ENCODE data around the gene AHSG. TPM values are rescaled to one million over a fixed set of nuclear protein-coding genes. Genes with fewer than 3 reads are reported as not detected.

The AHSG gene
- total RNA-seq, 2 donors from 2014 or later, result not detected

DNA sequence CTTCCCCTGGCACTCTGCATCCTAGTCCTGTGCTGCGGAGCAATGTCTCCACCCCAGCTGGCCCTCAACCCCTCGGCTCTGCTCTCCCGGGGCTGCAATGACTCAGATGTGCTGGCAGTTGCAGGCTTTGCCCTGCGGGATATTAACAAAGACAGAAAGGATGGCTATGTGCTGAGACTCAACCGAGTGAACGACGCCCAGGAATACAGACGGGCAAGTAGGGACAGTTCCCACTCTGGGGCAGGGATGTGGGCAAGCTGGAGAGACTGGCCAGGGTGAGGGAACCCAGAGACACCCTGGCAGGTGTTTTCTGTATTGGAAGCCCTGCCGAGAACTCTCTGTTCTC lies 27.6 kb downstream of the AHSG start:
- Histone ChIP-seq H3K27me3 (replicated peaks; ENCODE audit: insufficient read depth) (no peaks in the 10 kb centered on the region), H3K36me3 (no peaks in the 10 kb centered on the region), H3K4me3 (no peak overlapping the region), H3K4me1 (replicated peaks) (no peaks in the 10 kb centered on the region), H3K27ac (no peak overlapping the region), H3K9me3 (no peaks in the 10 kb centered on the region)
- WGBS, result 21% methylated on average over 9 of the region's 9 CpGs
- peak; percentile 73 for DNase-seq (ENCODE audit: low spot score)
- intact Hi-C loops (cut with DNase I), result no loop called here
- TF ChIP-seq POLR2AphosphoS5 (IDR thresholded peaks at IDR 0.05) (peak; percentile 45), POLR2A (IDR thresholded peaks at IDR 0.05) (no peak)

DNA sequence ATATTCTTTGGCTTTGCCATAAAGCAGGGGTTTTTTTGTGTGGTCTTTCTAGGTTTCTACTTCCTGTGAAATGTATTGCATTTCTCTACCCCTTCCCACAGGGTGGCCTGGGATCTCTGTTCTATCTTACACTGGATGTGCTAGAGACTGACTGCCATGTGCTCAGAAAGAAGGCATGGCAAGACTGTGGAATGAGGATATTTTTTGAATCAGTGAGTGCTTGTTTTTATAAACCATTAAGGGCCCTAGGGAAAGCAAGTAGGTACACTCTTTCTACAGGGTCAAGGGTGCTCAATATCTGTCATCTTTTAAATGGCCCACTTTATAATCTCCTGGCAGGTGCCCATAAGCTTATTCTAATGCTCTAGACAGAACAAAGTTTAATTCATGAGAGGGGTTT lies 28.1 kb downstream of the AHSG start:
- intact Hi-C loops (cut with DNase I), result no loop called here
- DNase-seq (ENCODE audit: low spot score), result no peak
- Histone ChIP-seq H3K27me3 (replicated peaks; ENCODE audit: insufficient read depth) (no peaks in the 10 kb centered on the region), H3K27ac (peak overlapping the region in 1 of 2 donors; percentile 8), H3K36me3 (no peaks in the 10 kb centered on the region), H3K4me1 (replicated peaks) (no peaks in the 10 kb centered on the region), H3K4me3 (no peak overlapping the region), H3K9me3 (no peaks in the 10 kb centered on the region)
- TF ChIP-seq POLR2A (IDR thresholded peaks at IDR 0.05) (no peak), POLR2AphosphoS5 (IDR thresholded peaks at IDR 0.05) (no peak)
- TF ChIP-seq, protein P1, sequence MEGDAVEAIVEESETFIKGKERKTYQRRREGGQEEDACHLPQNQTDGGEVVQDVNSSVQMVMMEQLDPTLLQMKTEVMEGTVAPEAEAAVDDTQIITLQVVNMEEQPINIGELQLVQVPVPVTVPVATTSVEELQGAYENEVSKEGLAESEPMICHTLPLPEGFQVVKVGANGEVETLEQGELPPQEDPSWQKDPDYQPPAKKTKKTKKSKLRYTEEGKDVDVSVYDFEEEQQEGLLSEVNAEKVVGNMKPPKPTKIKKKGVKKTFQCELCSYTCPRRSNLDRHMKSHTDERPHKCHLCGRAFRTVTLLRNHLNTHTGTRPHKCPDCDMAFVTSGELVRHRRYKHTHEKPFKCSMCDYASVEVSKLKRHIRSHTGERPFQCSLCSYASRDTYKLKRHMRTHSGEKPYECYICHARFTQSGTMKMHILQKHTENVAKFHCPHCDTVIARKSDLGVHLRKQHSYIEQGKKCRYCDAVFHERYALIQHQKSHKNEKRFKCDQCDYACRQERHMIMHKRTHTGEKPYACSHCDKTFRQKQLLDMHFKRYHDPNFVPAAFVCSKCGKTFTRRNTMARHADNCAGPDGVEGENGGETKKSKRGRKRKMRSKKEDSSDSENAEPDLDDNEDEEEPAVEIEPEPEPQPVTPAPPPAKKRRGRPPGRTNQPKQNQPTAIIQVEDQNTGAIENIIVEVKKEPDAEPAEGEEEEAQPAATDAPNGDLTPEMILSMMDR (IDR thresholded peaks at IDR 0.05), result no peak

DNA sequence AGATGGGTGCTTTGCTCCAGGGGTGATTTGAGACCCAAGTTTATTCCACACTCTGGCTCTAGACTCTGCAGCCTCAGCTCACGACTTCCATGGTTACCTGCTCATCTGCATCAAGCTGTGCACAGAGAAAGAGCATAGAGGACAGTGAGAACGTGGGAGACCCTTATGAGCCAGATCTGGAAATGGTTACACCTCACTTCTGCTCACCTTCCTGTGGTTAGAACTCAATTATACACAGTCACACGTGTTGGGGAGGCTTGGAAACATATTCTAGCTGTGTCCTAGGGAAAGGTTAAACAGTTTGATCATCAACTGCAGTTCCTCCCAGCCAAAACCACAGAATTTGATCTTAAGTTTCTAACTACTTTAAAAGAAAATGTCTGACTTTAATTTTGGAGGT lies 29.2 kb downstream of the AHSG start:
- Histone ChIP-seq H3K36me3 (no peaks in the 10 kb centered on the region), H3K4me1 (replicated peaks) (no peaks in the 10 kb centered on the region), H3K9me3 (no peaks in the 10 kb centered on the region), H3K27me3 (replicated peaks; ENCODE audit: insufficient read depth) (no peaks in the 10 kb centered on the region), H3K4me3 (no peak overlapping the region), H3K27ac (no peak overlapping the region)
- intact Hi-C loops (cut with DNase I), result no loop called here
- no peak for DNase-seq (ENCODE audit: low spot score)
- 66% methylated on average over 3 of the region's 3 CpGs for WGBS
- TF ChIP-seq, protein P1 (IDR thresholded peaks at IDR 0.05), result no peak

DNA sequence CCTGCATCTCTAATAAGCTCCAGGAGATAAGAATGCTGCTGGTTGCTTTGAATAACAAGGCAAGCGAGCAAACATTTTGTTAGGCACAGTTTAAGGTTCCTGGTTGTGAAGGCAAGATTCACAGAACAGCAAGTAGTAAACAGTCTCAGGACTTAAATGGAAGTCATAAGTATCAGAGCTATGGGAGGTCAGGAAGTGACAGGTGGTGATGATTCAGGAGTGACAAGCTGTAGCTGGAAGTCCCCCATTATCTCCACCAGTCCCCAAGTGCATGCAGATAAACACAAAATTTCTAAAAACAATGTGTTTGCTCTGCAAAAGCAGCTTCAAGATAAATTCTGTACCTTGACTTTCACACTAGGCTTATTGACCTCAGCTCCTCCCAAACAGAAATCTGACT lies 30.6 kb downstream of the AHSG start:
- TF ChIP-seq POLR2A (IDR thresholded peaks at IDR 0.05) (no peak), POLR2AphosphoS5 (IDR thresholded peaks at IDR 0.05) (no peak)
- TF ChIP-seq, protein P1 (IDR thresholded peaks at IDR 0.05), result no peak
- Histone ChIP-seq H3K27ac (no peak overlapping the region), H3K27me3 (replicated peaks; ENCODE audit: insufficient read depth) (no peaks in the 10 kb centered on the region), H3K36me3 (no peaks in the 10 kb centered on the region), H3K4me3 (no peak overlapping the region), H3K9me3 (no peaks in the 10 kb centered on the region), H3K4me1 (replicated peaks) (no peaks in the 10 kb centered on the region)
- intact Hi-C loops (cut with DNase I), result no loop called here
- 68% methylated on average over 1 of the region's 1 CpG for WGBS
- no peak for DNase-seq (ENCODE audit: low spot score)

DNA sequence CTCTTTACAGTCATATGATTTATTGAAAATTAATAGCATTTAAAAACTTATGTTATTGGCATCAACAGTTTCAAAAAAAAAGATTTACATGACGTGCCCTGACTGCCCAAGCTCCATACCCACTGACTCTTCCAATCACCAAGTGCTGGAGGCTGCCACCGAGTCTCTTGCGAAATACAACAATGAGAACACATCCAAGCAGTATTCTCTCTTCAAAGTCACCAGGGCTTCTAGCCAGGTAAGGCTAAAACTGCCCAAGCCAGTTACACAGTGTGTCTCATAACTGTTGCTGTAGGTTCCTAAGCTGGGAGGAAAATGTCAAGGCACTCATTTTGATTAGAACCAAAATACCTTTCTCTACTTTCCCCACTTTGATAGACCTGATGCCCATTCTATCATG lies 31.8 kb downstream of the AHSG start:
- no peaks in the 10 kb centered on the region for H3K36me3 ChIP-seq
- peak overlapping the region in 1 of 2 donors; percentile 3 for H3K27ac ChIP-seq
- no peaks in the 10 kb centered on the region for H3K4me1 ChIP-seq (replicated peaks)
- no peaks in the 10 kb centered on the region for H3K27me3 ChIP-seq (replicated peaks; ENCODE audit: insufficient read depth)
- peak; percentile 88 for DNase-seq (ENCODE audit: low spot score)
- H3K4me3 ChIP-seq, result no peak overlapping the region
- no peaks in the 10 kb centered on the region for H3K9me3 ChIP-seq
- WGBS, result 31% methylated on average over 3 of the region's 3 CpGs
- TF ChIP-seq POLR2A (IDR thresholded peaks at IDR 0.05), result no peak
- peak; percentile 92 for TF ChIP-seq POLR2AphosphoS5 (IDR thresholded peaks at IDR 0.05)
- TF ChIP-seq, protein P1 (IDR thresholded peaks at IDR 0.05), result no peak
- intact Hi-C loops (cut with DNase I), result no loop called here

Data from prostate gland (tissue), 2 donors.